Measurements from ENCODE around the gene PELO.

The PELO gene

DNA sequence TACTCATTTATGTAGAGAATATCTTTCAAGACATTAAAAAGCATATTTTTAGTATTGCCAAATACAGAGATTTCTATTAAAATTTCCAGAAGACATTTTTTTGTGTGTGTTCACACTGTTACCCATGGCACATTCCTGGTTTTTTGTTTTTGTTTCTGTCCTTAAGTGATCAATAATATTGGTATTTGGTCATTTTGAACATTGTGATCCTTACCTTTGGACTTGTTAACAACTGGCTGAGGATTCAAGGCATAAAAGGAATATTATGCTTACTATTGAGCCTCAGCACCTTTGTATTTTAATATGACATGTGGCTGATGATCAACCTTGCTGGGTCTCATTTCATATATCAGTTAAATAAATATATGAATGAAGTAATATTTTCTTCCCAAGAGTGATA lies 41.9 kb downstream of the PELO start:
- no peak for DNase-seq (ENCODE audit: low read depth in 2 of 2)

DNA sequence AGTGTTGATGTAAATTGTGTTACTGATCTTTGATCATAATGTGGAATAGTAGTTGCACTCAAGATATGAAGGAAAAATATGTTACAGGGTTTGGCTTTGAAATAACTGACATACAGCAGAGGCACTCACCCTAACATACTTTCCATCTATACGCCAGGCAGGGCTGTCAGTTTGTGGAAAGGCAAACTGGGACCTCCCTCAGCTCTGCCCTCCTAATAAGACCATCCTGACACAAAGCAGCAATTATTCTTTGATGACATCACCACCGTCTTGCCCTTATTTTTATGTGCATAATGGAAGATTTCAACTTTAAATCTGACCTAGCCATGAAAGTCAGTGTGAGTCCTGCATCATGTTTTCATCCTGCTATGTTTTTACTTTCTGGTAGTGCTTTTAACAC lies 42.9 kb downstream of the PELO start:
- no peak for DNase-seq (ENCODE audit: low read depth in 2 of 2)

DNA sequence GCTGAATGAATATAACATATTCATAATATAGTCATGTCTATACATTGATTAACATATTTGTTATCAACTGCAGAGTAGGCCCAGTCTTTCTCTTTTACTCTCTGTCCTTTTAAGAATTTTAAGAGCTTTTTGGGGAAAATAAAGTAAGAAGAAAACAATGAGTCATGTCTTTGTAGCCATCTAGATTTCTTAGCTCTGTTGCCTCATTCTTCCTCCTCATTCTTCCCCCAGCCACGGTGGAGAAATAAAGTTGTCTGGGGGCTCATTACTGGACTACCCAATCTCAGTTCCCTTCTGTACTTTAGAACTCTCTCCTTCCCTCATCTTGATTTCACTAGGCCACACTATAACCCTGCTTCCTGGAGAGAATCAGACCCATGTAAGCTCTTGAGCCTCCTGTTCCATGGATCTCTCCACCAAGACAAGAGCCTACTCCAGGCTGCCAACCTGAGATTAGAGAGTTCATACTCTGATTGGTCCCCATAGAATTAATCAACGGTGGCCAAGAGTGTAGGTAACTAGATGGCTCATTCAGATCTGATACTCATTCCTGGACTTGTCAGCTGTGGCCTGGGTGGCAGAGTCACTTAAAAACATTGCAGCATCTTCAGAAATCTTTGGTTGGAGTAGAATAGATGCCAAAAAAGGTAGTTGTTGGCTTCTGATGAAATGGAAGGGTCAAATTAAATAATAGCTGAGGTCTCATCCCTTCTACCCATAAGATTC lies 44.2 kb downstream of the PELO start:
- no peak for DNase-seq (ENCODE audit: low read depth in 2 of 2)

DNA sequence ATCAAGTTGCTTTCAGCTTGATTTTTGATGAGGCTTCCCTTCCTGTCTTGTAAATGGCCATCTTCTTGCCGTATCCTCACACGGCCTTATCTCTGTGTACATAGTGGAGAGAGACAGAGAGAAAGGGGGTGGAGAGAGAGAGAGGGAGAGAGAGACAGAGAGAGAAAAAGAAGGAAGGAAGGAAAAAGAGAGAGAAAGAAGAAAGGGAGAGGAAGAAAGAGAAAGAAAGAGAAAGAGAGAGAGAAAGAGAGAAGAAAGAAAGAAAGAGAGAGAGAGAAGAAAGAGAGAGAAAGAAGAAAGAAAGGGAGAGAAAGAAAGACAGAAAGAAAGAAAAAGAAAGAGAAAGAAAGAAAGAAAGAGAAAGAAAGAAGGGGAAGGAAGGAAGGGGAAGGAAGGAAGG lies 46.6 kb downstream of the PELO start:
- no peak for DNase-seq (ENCODE audit: low read depth in 2 of 2)

DNA sequence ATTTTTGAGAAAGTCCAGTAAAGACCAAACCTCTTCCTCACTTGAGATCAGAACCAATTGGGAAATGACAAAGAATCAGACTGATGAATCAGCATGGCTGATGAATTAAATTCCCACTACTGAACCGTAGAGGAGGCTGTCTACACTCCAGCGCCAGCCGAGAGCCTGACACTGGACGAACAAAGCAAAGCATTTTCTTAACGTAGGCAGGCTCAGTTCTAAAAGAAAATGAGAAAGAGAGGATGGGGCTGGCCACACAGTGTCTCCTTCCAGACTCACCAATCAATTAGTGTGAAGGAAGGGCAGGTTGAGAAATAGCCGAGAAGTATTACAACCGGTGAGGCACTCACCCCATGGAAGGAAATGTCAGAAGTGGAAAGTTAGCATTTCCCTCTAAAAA lies 49.4 kb downstream of the PELO start:
- DNase-seq (ENCODE audit: low read depth in 2 of 2): no peak
